HG03457 (cell line): ENCODE results near the gene HNRNPA1L2.
A peak's percentile ranks its signal among the peaks of the same experiment; 100 is the strongest.
"Not testable (repeated sequence)": the region's sequence is repeated elsewhere in the genome, so short reads cannot be mapped to it uniquely, and the experiment has no call there.

Experiments used
- ATAC-seq: cut with Tn5 transposase; IDR thresholded peaks from one replicate; pipeline ENCODE4 v1.9.1; 2021; ENCODE audit warnings: moderate number of reproducible peaks; ENCODE audit not compliant: unreplicated experiment

HNRNPA1L2 gene

GRCh38 chr13:52642131-52642530 lies at the start of gene HNRNPA1L2:
HNRNPA1L2 (plus strand) TSS chr13:52642431; CDS start chr13:52642493, 62 bp downstream.
- ATAC-seq: no peak

- ATAC-seq: not testable (repeated sequence)
Observed at GRCh38 chr13:52593175-52593574, 49.1 kb upstream of the HNRNPA1L2 start.

GRCh38 chr13:52593812-52594211 lies 48.4 kb upstream of the HNRNPA1L2 start:
- not testable (repeated sequence) for ATAC-seq

- not testable (repeated sequence) for ATAC-seq
Observed at GRCh38 chr13:52594295-52594694, 47.9 kb upstream of the HNRNPA1L2 start.

- ATAC-seq: no peak
Observed at GRCh38 chr13:52597676-52598075, 44.6 kb upstream of the HNRNPA1L2 start.

GRCh38 chr13:52599037-52599847 lies 43.0 kb upstream of the HNRNPA1L2 start:
- no peak for ATAC-seq

GRCh38 chr13:52599848-52600603 lies 42.2 kb upstream of the HNRNPA1L2 start:
- ATAC-seq: no peak

- no peak for ATAC-seq
Observed at GRCh38 chr13:52600666-52601065, 41.6 kb upstream of the HNRNPA1L2 start.

- ATAC-seq: not testable (repeated sequence)
Observed at GRCh38 chr13:52603316-52603715, 38.9 kb upstream of the HNRNPA1L2 start.

- not testable (repeated sequence) for ATAC-seq
Observed at GRCh38 chr13:52606126-52606525, 36.1 kb upstream of the HNRNPA1L2 start.

- not testable (repeated sequence) for ATAC-seq
Observed at GRCh38 chr13:52606795-52607194, 35.4 kb upstream of the HNRNPA1L2 start.

GRCh38 chr13:52608184-52608583 lies 34.0 kb upstream of the HNRNPA1L2 start:
- not testable (repeated sequence) for ATAC-seq

- not testable (repeated sequence) for ATAC-seq
Observed at GRCh38 chr13:52609013-52609606, 33.1 kb upstream of the HNRNPA1L2 start.

GRCh38 chr13:52610158-52610557 lies 32.1 kb upstream of the HNRNPA1L2 start:
- not testable (repeated sequence) for ATAC-seq

GRCh38 chr13:52615134-52615801 lies 27.0 kb upstream of the HNRNPA1L2 start:
- ATAC-seq: no peak

GRCh38 chr13:52615812-52616211 lies 26.4 kb upstream of the HNRNPA1L2 start:
- no peak for ATAC-seq

- ATAC-seq: peak; percentile 98
Observed at GRCh38 chr13:52617070-52618060, 24.9 kb upstream of the HNRNPA1L2 start.

- ATAC-seq: not testable (repeated sequence)
Observed at GRCh38 chr13:52631083-52631690, 11.0 kb upstream of the HNRNPA1L2 start.

- ATAC-seq: no peak
Observed at GRCh38 chr13:52638666-52639328, 3.4 kb upstream of the HNRNPA1L2 start.
